NCI-H2107 treated with DMSO at 0.1 percent for 48 hours (cell line): ENCODE data around the gene BCO1.

Experiments used
- DNase-seq: peaks from one replicate; lab custom pipeline; 2025; ENCODE audit not compliant: unreplicated experiment; lab: John Stamatoyannopoulos, UW

The BCO1 gene

DNA sequence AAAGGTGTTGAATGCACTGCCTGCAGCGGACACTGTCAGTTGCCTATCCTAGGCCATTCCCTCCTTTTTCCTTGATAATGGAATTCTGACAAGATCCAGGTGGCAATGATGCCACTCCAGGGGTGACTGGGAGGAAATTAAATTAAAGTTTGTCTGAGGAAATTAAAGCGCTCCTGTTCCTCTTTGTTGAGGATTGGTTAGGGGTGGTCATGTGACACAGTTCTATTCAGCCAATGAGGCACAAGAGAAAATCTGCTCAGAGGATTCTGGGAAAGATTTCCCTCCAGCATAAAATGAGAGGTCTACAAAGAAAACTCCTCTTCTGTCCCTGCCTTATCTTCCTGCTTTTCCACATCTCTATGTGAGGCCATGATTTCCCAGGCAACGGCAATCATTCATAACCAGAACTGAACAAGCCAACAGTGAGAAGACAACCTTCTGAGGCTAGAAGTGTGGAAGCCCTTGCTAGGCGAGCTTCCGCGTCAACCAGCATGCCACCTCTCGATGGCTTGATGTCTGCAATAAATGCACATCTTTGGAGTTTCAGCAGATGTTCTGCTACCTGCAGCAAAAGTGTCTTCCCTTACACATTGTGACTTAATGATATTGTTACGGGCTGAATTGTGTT, 5.6 kb upstream of the BCO1 start:
- DNase-seq = no peak

DNA sequence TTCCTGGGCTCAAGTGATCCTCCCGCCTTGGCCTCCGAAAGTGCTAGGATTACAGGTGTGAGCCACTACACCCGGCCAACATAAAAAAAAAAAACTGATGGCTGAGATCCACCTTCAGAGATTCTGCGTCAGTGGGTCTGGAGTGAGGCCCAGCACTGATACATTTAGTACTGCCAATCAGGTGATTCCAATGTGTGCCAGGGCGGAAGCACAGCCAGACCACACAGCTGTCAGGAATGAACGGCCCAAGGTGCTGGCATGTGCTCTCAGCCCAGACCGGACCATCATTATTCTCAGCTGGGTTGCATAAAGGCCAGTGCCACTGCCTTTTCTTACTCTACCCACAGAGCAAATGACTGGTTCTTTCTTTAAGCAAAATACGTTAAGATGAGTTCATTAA, 1.2 kb upstream of the BCO1 start:
- no peak for DNase-seq

DNA sequence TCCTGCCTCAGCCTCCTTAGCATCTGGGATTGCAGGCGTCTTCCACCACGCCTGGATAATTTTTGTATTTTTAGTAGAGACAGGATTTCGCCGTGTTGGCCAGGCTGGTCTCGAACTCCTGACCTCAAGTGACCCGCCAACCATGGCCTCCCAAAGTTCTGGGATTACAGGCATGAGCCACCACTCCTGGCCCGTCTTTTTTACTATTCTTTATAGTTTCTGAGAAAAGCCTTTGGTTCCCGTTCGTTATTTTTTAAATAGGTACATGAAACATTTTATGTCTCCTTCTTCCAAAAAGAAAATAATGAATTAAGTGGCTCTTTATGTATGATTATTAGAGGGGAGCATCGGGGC, 570 bp upstream of the BCO1 start:
- DNase-seq = no peak

DNA sequence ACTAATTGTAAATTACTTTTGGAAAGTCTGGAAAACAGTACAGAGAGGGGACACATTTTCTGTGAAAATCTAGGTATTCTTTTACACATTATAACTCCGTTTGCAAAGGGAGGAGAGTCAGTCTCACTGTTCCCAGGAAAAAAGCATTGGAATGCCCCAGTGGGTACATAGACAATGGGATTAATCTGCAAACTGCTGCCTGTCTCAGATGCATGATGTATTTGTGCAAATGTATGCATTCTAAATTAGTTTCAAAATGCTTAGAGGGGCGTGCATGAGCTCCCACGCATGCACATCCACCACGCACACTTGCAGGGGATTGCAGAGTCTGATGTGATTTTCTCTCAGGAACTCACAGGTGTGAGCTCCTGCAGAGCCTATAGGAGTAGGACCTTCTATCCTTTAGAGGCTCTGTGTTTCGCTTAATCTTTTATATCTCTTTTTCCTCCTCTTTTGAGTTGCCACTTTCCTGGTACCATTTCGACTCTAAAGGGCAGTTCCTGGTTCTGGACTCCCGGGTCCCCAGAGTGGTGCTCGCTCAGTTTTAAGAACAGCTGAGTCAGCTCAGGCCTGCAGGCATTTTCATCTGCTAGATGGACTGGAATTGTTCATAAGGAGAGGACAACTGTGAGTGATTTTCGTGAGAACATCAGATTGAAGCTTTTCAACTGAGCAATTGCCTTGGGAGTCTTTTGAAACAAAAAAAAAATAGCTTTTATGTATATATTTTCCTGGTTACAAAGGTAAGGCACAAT, 1.1 kb downstream of the BCO1 start:
- no peak for DNase-seq

DNA sequence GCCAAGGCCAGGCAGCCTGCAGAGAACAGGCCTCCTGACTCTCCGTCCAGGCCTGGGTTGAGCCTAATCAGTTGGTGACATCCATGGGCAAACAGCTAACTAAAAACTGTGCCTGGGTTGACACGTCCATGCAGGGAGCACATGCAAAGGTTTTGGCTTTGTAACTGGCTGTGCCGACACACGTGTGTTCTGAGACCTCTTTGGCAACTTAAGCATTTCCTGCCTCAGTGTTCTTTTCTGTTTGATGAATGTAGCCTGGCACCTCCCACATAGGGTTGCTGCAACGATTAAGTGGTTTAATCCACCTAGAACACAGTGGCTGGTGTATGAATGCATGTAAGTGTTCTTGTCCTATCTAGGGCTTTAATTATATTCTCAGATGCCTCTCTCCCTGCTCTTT, 3.2 kb downstream of the BCO1 start:
- no peak for DNase-seq

DNA sequence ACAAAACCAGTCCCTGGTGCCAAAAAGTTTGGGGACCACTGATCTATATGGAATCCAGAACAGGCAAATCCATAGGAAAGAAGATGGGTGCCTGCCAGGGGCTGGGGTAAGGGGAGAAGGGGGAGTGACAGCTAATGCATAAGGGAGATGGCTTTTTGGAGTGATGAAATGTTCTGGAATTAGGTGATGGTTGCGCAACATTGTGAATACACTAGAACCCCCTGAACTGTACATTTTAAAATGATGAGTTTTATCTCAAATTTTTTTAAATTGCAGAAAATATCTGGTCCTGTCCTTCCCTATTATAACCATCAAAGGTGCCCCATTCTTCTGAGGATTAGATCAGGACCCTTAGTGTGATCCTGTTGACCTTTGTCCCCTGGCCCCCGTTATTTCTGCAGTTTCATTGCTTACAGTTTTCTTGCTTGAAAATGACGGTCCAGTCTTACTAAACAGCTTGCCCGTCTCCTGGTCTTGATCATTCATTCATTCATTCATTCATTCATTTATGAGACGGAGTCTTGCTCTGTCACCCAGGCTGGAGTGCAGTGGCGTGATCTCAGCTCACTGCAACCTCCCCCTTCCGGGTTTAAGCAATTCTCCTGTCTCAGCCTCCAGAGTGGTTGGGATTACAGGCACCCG, 4.6 kb downstream of the BCO1 start:
- no peak for DNase-seq

DNA sequence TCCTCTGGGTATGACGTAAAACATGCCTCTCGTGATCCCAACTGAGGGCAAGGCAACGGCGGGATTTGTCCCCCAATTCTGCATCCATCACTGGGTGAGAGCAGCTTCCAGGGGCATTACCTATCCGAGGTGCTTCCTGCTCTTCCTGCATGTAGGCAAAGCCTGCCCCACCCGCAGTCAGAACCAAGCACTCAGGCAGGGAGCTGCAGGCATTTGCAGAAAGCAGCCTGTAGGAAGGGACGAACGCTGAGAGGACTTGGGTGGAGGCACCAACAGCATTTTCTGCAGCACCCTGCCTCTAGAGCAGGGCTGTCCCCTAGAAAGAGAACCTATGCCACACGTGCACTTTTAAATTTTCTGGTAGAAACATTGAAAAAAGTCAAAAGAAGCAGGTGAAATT, 5.5 kb downstream of the BCO1 start:
- no peak for DNase-seq

DNA sequence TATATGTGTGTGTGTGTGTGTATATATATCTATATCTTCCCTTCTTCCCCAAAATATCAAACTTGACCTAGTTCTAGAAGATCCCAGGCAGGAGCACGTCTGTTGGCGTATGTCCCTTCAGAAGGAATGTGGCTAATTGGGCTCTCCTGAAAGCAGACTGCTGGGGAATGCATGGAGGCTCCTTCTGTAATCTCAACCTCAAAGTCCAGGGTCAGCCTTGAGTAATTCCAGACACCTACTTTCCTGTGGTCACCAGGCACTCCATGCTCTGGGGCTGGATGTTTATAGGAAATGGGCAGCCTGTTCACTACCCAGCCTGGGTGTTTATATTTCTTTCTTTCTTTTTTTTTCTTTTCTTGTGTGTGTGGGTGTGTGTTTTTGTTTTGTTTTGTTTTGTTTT, 13.4 kb downstream of the BCO1 start:
- DNase-seq = no peak

DNA sequence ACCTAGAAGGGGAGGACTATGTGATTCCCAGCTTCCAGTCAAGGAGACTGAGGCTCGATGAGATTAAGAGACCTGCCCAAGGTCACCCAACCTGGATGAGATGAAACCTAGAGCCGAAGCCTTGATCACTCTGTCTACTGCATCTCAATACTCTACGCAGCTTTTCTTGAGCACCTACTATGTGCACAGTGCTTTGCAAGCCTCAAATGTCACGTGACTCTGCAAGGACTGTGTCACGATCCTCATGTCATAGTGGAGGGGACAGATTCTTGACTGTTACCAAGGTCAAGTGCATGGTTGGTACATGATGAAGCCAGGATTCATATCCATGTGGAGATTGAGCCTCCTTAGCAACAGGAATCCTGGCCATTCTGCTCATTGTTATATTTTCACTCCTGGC, 14.7 kb downstream of the BCO1 start:
- DNase-seq = no peak

DNA sequence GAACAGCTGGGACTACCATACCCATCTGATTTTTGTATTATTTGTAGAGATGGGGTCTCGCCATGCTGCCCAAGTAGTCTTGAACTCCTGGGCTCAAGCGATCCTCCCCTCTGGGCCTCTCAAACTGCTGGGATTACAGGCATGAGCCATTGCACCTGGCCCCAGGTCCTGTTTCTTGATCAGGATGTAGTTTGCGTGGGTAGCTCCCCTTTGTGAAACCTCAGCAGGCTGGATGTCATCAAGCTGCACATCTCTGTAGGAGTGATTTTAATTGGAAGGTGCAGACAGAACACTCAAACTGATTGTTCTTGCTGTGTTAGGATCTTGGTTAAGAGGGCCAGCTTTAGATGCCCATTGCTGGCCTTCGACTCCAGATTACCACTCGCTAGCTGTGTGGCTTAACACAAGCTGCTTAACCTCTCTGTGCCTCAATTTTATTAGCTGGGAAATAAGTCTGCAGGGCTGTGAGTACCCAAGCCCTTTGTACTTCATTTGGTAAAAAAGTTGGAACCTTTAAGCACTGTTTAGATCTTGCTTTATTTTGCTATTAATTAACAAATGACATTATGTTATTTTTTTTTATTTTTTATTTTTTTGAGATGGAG, 16.5 kb downstream of the BCO1 start:
- DNase-seq = no peak

DNA sequence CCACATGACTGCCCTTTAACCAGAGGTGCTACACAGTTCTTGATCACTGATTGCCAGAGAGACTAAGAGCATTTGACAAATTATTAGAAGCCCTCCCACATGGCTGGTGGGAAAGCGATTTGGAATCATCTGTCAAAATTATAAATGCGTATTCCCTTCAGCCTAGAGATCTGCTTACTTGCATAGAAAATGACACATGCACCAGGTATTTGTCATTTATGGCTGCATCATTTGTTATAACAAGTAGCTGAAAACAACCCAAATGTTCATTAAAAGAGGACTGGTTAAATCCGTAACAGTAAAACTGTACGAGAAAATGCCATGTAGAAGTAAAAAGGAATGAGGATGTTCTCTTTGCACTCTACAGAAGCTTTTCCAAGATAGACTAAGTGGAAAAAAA, 21.4 kb downstream of the BCO1 start:
- DNase-seq = no peak

DNA sequence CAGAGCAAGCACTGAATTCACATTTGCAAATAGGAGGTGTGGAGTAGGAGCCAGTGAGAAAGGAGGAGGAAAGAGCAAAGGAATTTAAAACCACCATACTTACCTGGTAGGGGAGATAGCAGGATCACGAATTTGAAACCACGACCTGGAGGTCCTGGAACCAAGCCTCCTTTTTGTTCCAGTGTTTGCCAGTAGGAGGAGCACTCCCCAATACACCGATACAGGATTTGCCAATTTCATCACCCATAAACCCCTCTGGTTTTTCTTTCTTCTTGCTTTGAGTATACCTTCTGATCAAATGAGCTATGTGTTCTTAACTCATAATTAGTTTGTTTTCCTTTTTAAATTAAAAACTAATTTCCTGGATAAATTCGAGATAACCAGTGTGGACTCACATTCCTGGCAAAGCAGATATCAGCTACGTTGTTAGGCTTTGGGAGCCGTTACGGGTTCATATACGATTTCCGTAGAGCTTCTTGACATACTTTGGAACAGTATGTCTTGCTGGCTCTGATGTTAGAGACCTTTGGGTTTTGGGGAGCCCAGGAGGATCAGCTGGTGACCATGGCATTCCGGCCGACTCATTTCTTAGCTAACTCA, 22.7 kb downstream of the BCO1 start:
- DNase-seq = no peak

DNA sequence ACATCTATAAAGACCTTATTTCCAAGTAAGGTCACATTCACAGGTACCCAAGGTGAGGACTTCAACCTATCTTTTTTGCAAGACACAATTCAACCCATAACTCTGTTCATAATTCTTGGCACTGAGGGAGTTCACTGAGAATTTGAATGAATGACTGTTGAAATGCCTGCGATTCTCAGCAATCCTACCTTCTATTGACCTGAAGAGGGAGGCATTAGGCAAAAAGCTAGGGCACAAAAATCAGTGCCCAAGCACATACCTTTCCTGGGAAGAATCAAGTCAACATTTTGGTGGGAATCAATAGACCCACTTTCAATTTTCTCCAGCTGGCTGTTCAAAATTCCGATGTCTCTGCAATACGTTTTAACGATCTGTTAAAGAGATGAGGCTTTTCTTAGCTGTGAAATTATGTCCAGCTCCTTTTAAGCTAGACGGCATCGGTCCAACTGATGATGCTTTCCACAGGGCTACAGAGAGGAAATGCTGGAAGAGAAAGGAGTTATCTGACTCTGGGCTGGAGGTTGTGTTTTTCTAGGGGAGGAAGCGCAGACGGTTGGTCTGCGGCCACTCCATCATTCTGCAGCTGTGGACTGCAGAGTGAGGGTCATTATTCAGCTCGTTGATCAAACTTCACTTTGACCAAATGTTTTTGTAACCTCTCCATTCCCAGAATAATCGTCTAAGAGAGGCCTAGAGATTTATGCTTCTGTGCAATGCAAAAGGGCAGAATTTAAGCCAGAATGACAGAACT, 25.2 kb downstream of the BCO1 start:
- DNase-seq = no peak

DNA sequence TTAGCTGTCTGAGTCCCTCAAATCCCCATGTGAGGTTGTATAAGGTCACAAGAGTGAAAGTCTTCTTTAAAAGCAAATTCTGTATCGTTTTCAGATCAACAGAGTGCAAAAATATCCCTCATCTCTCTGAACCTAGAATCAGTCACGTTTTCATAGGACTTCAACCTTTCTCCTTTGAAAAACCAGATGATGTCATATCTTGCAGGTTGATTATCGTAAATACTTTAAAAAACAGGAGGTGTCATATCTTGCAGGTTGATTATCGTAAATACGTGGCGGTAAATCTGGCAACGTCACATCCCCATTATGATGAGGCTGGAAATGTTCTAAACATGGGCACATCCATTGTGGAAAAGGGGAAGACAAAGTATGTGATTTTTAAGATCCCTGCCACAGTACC, 25.9 kb downstream of the BCO1 start:
- DNase-seq = no peak

DNA sequence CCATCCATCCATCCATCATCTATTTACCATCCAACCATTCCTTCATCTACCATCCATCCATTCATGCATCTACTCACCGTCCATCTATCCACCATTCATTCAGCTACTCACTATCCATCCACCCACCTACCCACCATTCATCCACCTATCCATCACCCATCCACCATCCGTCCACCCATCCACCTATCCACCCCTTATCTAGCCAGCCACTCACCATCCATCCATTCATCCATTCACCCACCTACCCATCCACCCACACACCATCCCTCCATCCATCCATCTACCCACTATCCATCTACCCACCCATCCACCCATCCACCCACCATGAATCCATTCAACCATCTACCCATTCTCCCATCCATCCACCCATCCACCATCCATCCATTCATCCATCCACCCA, 26.6 kb downstream of the BCO1 start:
- no peak for DNase-seq

DNA sequence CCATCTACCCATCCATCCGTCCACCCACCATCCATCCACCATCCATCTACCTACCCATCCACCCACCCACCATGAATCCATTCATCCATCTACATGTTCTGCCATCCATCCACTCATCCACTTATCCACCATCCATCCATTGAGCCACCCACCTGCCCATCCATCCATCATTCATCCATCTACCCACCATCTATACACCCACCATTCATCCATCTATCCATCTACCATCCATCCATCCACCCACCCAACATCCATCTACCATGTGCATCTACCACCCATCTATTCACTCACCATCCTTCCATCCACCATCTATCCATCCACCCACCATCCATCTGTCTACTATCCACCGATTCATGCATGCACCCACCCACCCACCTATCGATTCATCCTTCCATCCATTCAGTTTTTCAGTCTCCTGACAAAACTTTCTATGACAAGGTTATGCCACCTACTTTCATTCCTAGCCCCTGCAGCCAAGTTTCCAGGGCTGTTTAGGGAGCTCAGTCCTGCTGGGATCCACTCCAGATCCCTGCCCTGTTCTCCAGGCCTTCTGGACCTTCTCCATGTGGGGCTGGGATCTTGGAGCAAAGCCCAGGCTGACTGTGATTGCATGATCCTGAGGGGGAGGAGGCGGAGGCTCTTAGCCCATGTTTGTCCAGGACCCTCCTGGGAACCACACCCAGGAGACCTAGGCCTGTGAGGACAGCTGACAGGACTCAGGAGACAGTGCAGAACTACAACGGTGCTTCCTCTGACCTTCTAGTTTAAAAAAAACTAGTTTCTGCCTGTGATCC, 27.4 kb downstream of the BCO1 start:
- DNase-seq = no peak

DNA sequence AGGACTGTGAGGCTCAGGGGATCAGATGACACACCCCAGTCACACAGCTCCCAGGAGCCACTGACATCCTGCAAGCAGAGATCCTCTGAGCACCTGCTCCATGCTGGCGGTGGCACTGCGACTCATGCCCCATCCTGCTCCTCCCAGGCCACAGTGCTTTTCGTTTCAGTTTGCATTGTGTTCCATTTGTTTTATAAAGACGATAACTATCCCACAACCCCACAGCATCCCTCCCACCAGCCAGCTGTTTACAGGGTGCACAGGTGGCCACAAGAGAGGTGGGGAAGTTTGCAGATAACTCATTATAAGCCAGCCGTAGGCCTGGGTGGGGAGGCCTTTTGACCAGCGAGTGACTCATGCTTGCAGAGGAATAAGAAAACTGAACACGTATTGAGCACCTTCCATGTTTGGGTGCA, 28.2 kb downstream of the BCO1 start:
- peak; percentile 68 for DNase-seq

DNA sequence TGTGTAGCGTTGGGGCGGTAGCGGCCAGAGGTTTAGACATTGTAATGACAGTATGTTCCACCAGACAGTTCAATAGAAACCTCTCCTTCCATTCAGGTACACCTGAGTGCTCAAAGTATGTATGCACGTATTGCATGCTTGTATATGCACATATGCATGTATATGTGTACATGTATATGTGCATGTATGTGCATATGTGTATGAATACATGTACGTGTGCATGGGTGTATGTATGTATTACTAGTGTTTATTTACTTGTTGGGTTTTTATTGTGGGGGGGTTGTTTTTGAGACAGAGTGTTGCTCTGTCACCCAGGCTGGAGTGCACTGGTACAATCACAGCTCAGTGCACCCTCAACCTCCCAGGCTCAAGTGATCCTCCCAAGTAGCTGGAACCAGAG, 30.0 kb downstream of the BCO1 start:
- no peak for DNase-seq

DNA sequence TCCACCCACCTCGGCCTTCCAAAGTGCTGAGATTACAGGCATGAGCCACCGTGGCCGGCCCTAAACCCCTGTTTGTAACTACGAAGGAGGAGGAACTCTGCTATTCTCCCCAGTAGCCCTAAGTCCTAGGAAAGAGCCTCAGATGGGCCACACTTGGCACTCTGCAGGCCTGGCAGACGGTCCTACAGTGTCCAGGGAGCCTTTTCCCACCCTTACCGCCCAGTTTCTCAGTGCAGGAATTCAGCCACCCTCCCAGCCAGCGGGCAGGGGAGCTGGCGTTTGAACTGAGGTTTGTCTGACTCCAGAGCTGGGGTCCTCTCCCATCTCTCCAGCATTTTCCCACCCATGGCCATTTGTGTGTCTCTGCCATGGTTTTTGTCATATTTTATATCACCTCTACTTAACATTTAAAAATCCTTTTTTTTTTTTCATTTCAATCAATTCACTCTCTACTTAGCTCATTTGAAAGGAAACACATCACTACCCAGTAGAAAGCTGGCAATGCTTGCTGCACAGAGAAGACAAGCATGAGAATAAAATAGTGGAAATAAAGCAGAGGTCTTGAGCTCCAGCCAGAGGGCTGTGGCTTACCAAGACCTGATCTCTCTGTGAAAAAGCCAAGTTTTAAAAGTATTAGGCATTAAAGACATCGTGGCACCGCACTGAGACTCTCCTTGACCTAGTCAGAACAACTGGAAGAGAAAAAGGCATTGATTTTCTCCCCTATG, 34.9 kb downstream of the BCO1 start:
- DNase-seq = no peak

DNA sequence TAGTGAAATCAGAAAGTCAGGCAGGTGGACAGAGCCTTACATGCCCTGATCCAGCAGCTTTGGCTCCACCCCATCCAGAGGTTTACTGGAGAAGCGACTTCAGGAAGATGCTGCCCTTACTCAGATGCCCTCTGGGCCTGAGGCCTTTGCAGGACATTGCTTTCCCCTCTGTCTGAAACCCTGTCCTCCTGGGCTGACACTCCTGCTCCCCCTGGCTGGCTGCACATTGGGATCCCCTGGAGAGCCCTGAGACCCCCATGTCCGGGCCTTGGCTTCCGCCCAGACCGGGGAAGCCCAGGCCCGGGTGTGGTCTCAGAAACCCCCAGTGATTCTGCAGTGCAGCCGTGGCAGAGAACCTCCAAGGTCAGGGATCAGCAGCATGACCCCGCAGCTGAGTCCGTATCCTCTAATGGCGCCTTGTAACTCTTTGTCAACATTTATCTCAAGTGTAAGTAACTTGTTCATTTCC, 36.6 kb downstream of the BCO1 start:
- no peak for DNase-seq
